HG02885 (cell line): ENCODE results near the gene LRFN2.

Experiments used
- ATAC-seq: cut with Tn5 transposase; IDR thresholded peaks from one replicate; pipeline ENCODE4 v1.9.1; 2021; ENCODE audit warnings: mild to moderate bottlenecking; ENCODE audit not compliant: unreplicated experiment, poor library complexity

Gene LRFN2

GRCh38 chr6:40550202-40551101, 36.7 kb downstream of the LRFN2 start:
- ATAC-seq = no peak

GRCh38 chr6:40545954-40546353, 41.2 kb downstream of the LRFN2 start:
- no peak for ATAC-seq

GRCh38 chr6:40543776-40544175, 43.4 kb downstream of the LRFN2 start:
- ATAC-seq = no peak

GRCh38 chr6:40543146-40543545, 44.0 kb downstream of the LRFN2 start:
- no peak for ATAC-seq

- ATAC-seq = no peak
These were observed 44.9 kb downstream of the LRFN2 start for GRCh38 chr6:40542175-40542764.

GRCh38 chr6:40541556-40542174, 45.5 kb downstream of the LRFN2 start:
- ATAC-seq = no peak

- no peak for ATAC-seq
These were observed 46.4 kb downstream of the LRFN2 start for GRCh38 chr6:40540790-40541189.

GRCh38 chr6:40539853-40540252, 47.3 kb downstream of the LRFN2 start:
- ATAC-seq = no peak

- no peak for ATAC-seq
These were observed 48.6 kb downstream of the LRFN2 start for GRCh38 chr6:40538556-40538955.

- no peak for ATAC-seq
These were observed 49.7 kb downstream of the LRFN2 start for GRCh38 chr6:40537446-40537845.

- no peak for ATAC-seq
These were observed 50.7 kb downstream of the LRFN2 start for GRCh38 chr6:40536442-40536841.

- no peak for ATAC-seq
These were observed 51.3 kb downstream of the LRFN2 start for GRCh38 chr6:40535819-40536380.

- no peak for ATAC-seq
These were observed 51.9 kb downstream of the LRFN2 start for GRCh38 chr6:40535110-40535818.

GRCh38 chr6:40532349-40533000, 54.7 kb downstream of the LRFN2 start:
- no peak for ATAC-seq

- ATAC-seq = no peak
These were observed 57.2 kb downstream of the LRFN2 start for GRCh38 chr6:40529919-40530318.

- no peak for ATAC-seq
These were observed 58.1 kb downstream of the LRFN2 start for GRCh38 chr6:40529040-40529439.

- no peak for ATAC-seq
These were observed 59.1 kb downstream of the LRFN2 start for GRCh38 chr6:40528051-40528450.

- no peak for ATAC-seq
These were observed 61.1 kb downstream of the LRFN2 start for GRCh38 chr6:40526036-40526435.

- no peak for ATAC-seq
These were observed 62.2 kb downstream of the LRFN2 start for GRCh38 chr6:40524797-40525585.
